B cell (primary cell): Measurements from ENCODE around the gene FOXE3.

Source experiments
- EZH2 ChIP-seq: IDR thresholded peaks from 2 replicates; pipeline ENCODE4 v1.6.1; 2012; ENCODE audit warnings: borderline replicate concordance, low read depth, mild to moderate bottlenecking, moderate library complexity, low read length; ENCODE audit not compliant: insufficient read depth, poor library complexity, severe bottlenecking
- TF ChIP-seq, protein P1 (sequence below): fragments of 200-600 bp; IDR thresholded peaks from one replicate; pipeline ENCODE4 v1.8.0; 2022; ENCODE audit warnings: antibody characterized with exemption, mild to moderate bottlenecking

DNA sequence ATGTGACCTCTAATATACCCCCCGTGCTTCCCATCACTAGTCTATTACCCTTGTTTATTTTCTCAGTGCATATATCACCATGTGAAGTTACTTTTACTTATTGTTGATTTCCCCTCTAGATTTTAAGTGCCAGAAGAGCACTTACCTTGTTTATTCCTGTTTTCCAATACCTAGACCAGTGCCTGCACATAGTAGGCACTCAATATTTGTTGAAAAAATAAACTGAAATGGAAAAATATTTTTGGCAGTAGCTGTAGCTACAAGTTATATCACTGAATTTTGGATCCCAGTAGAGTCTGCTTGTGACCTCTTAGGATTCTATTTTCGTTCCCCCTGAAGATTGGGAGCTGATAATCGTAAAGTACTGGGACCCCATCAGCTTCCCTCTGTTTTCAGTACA lies 32.0 kb upstream of the FOXE3 start:
- TF ChIP-seq, protein P1, sequence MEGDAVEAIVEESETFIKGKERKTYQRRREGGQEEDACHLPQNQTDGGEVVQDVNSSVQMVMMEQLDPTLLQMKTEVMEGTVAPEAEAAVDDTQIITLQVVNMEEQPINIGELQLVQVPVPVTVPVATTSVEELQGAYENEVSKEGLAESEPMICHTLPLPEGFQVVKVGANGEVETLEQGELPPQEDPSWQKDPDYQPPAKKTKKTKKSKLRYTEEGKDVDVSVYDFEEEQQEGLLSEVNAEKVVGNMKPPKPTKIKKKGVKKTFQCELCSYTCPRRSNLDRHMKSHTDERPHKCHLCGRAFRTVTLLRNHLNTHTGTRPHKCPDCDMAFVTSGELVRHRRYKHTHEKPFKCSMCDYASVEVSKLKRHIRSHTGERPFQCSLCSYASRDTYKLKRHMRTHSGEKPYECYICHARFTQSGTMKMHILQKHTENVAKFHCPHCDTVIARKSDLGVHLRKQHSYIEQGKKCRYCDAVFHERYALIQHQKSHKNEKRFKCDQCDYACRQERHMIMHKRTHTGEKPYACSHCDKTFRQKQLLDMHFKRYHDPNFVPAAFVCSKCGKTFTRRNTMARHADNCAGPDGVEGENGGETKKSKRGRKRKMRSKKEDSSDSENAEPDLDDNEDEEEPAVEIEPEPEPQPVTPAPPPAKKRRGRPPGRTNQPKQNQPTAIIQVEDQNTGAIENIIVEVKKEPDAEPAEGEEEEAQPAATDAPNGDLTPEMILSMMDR: no peak
- TF ChIP-seq EZH2: no peak
